ENCODE results near the gene SALL2.
"Not testable (repeated sequence)": the region's sequence is repeated elsewhere in the genome, so short reads cannot be mapped to it uniquely, and the experiment has no call there.

SALL2 gene

DNA sequence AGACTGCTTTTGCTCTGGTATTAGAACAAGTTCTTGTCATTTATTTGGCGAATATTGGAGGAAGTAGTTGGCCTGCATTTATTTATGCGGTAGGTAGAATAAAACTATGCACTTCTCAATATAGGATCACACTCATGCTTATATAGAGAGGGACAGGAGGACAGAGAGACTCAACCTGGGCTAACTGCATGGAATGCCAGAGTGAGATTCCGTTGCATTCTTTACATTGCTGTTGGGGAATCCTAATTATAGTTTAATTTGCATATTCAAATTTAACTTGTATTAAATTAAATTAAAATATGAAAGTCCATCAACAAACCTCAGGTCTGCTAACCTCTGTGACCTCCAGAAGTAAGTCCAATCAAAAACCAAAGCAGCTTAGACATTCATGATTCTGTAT, 27.1 kb upstream of the SALL2 start:
- TF ChIP-seq, protein P1, sequence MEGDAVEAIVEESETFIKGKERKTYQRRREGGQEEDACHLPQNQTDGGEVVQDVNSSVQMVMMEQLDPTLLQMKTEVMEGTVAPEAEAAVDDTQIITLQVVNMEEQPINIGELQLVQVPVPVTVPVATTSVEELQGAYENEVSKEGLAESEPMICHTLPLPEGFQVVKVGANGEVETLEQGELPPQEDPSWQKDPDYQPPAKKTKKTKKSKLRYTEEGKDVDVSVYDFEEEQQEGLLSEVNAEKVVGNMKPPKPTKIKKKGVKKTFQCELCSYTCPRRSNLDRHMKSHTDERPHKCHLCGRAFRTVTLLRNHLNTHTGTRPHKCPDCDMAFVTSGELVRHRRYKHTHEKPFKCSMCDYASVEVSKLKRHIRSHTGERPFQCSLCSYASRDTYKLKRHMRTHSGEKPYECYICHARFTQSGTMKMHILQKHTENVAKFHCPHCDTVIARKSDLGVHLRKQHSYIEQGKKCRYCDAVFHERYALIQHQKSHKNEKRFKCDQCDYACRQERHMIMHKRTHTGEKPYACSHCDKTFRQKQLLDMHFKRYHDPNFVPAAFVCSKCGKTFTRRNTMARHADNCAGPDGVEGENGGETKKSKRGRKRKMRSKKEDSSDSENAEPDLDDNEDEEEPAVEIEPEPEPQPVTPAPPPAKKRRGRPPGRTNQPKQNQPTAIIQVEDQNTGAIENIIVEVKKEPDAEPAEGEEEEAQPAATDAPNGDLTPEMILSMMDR (IDR thresholded peaks at IDR 0.05; ENCODE audit: low read depth, low read length), result no peak
- H3K4me3 ChIP-seq (ENCODE audit: low read depth, low read length), result no peak overlapping the region

DNA sequence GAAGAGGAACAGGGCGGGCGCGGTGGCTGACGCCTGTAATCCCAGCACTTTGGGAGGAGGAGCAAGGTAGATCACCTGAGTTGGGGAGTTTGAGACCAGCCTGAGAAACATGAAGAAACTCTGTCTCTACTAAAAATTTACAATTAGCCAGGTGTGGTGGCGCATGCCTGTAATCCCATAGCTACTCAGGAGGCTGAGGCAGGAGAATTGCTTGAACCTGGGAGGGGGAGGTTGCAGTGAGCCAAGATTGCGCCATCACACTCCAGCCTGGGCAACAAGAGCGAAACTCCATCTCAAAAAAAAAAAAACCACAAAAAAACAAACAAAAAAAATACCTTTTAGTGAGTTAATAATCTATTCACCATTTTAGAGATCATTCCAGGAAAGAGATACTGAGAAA, 18.4 kb upstream of the SALL2 start:
- in situ Hi-C loops (cut with HindIII; ENCODE audit: low sequenced_read_pairs), result not testable (repeated sequence)

More for the DNA sequence above, 27.1 kb upstream of the SALL2 start:
- no peak for DNase-seq (ENCODE audit: low read depth, low spot score)
- in situ Hi-C loops (cut with HindIII; ENCODE audit: low sequenced_read_pairs), result no loop called here

DNA sequence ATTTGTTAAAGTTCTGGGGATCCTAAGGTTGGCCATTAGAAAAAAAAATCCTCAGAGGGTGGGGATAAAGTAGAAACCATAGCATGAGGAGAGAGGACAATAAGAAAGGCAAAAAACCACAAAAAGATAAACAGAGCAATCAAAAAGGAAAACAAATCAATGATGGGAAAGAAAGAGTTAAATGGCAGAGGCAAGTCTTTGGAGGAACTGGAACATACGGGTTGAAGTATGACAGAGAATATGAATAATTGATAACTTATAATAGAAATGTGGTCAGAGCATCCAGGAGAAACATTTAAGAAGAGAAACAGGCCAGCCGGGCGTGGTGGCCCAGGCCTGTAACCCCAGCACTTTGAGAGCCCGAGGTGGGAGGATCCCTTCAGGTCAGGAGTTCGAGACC, 17.8 kb upstream of the SALL2 start:
- no peak overlapping the region for H3K4me3 ChIP-seq (ENCODE audit: low read depth, low read length)
- in situ Hi-C loops (cut with HindIII; ENCODE audit: low sequenced_read_pairs), result no loop called here
- DNase-seq (ENCODE audit: low read depth, low spot score), result no peak
- TF ChIP-seq, protein P1 (IDR thresholded peaks at IDR 0.05; ENCODE audit: low read depth, low read length), result no peak

More for the DNA sequence above, 18.4 kb upstream of the SALL2 start:
- DNase-seq (ENCODE audit: low read depth, low spot score); H3K4me3 ChIP-seq (ENCODE audit: low read depth, low read length): not testable (repeated sequence)

DNA sequence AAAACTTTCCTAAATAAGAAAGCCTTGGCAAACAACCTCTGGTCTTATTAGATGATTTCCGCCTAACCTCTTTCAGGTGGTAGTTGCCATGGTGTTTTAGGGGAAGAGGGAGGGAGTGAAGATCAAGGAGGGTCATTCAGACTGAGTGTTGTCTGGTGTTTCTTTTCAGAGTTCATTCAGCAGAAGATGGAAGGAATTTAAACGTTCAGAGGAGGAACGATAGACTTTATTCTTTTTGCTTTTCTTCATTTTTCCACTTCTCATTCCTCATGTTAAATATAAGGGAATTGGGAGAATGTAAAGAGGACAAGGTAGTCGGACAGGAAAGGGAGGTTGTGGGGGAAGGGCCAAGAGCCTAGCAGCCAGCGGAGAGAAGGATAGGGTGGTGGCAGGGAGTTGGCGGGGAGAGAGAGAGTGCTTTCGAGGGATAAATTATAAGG, 17.4 kb upstream of the SALL2 start:
- H3K4me3 ChIP-seq (ENCODE audit: low read depth, low read length), result no peak overlapping the region
- no peak for DNase-seq (ENCODE audit: low read depth, low spot score)
- TF ChIP-seq, protein P1 (IDR thresholded peaks at IDR 0.05; ENCODE audit: low read depth, low read length), result no peak
- in situ Hi-C loops (cut with HindIII; ENCODE audit: low sequenced_read_pairs), result no loop called here

DNA sequence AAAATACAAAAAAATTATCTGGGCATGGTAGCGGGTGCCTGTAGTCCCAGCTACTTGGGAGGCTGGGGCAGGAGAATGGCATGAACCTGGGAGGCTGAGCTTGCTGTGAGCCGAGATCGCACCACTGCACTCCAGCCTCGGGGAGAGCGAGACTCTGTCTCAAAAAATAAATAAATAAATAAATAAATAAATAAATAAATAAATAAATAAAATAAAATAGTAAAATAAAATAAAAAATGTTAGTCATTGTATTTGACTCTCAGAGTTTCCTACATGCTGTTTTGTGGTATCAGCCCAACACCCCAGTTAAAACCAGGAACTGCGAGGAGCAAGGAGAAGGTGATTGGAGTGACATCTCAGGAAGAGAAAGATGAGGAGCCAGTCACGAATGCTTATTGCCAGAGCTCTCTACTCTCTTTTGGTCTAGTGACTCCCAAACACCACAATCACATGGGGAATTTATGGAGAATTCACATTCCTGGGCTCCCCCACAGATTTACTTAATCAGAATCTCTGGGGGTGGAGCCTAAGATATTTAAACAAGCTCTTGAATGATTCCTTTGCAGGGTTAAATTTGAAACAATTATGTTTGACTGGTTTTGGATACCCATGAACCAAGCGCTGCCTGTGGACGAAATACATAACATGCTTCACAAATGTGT, 15.4 kb upstream of the SALL2 start:
- H3K4me3 ChIP-seq (ENCODE audit: low read depth, low read length), result no peak overlapping the region
- in situ Hi-C loops (cut with HindIII; ENCODE audit: low sequenced_read_pairs), result no loop called here
- DNase-seq (ENCODE audit: low read depth, low spot score), result no peak
- TF ChIP-seq, protein P1 (IDR thresholded peaks at IDR 0.05; ENCODE audit: low read depth, low read length), result no peak

DNA sequence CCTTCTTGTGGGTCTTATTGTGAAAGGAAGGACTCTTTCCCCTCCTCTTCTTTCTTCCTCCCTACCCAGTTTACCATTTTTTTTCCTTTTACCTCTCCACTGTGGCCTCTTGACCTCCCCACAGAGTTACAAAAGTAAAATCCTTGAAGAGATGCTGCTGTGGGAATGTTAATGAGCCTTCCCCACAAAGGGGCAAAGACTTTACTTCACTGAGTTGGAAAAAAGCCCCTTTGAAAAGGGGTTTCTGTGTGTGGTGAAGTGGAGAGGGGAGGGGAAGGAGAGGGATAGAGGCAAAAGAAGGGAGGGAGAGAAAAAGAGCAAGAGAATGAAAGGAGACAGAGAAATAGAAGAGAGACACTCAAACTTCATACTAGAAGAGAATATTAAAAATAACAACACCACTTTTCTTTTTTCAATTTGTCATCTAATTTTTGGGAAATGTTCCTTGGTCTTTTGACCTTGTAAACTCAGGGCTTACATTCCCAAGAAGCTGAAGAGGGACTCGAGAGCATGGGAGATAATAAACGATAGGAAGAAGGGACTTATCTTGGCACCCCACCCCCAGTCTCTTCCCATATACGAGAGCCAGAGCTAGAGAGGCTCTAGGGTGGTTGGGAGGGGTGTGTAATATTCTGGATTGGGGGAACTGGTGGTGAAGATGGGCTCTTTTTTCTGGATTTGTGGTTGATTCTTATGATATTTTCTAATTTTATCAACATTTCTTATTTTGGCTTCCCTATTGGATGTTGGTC, 13.2 kb upstream of the SALL2 start:
- TF ChIP-seq, protein P1 (IDR thresholded peaks at IDR 0.05; ENCODE audit: low read depth, low read length), result no peak
- DNase-seq (ENCODE audit: low read depth, low spot score), result no peak
- H3K4me3 ChIP-seq (ENCODE audit: low read depth, low read length), result no peak overlapping the region
- in situ Hi-C loops (cut with HindIII; ENCODE audit: low sequenced_read_pairs), result no loop called here

DNA sequence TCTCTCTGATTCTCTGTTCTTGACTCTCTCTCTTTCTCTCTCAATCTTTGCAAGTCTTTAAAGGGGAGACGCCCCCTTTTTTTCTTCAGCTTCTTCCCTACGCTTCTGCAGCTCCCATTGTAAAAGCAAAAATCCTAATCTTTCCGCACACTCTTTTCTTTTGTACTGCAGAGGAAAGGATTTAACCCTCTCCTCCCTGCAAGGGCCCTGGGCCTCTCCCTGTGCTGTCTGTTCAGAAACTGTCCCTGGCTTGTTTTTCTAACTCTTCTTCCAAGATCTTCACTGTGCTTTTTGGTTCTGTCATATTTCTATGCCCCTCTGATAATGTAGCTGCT, 10.9 kb upstream of the SALL2 start:
- TF ChIP-seq, protein P1 (IDR thresholded peaks at IDR 0.05; ENCODE audit: low read depth, low read length), result no peak
- in situ Hi-C loops (cut with HindIII; ENCODE audit: low sequenced_read_pairs), result no loop called here
- no peak for DNase-seq (ENCODE audit: low read depth, low spot score)
- H3K4me3 ChIP-seq (ENCODE audit: low read depth, low read length), result no peak overlapping the region
